Activated CD8-positive, alpha-beta T cell treated with anti-CD3 and anti-CD28 coated beads for 36 hours (primary cell): ENCODE data around the gene PTGDS. TPM values are rescaled to one million over a fixed set of nuclear protein-coding genes. Genes with fewer than 3 reads are reported as not detected.

Source experiments
- ATAC-seq: fragments of 200-7000 bp; cut with Tn5 transposase; one replicate; pipeline ENCODE4 v1.10.0; 2021; ENCODE audit warnings: mild to moderate bottlenecking, moderate library complexity
- CTCF ChIA-PET: fragments of 350-600 bp; sonication (Branson Sonifier 250); formaldehyde crosslinking; loops from one replicate; lab custom pipeline; 2021; ENCODE audit warnings: antibody characterized with exemption; lab: Charles Lee
- POLR2A ChIA-PET: fragments of 350-600 bp; sonication (Branson Sonifier 250); formaldehyde crosslinking; loops from one replicate; lab custom pipeline; 2021; ENCODE audit warnings: antibody characterized with exemption; lab: Charles Lee
- DNase-seq: peaks from one replicate; pipeline ENCODE4 v3.0.0-alpha.2; 2020
- H3K27ac Mint-ChIP-seq: one replicate; pipeline ENCODE4 v1.8.0; 2021; ENCODE audit warnings: mild to moderate bottlenecking, mixed read lengths
- H3K27me3 Mint-ChIP-seq: one replicate; pipeline ENCODE4 v1.8.0; 2021; ENCODE audit warnings: mixed read lengths
- H3K36me3 Mint-ChIP-seq: one replicate; pipeline ENCODE4 v1.8.0; 2021; ENCODE audit warnings: low read depth, mixed read lengths
- H3K4me1 Mint-ChIP-seq: one replicate; pipeline ENCODE4 v1.8.0; 2021; ENCODE audit warnings: low read depth, mixed read lengths
- H3K4me3 Mint-ChIP-seq: one replicate; pipeline ENCODE4 v1.8.0; 2021; ENCODE audit warnings: mild to moderate bottlenecking, moderate library complexity, mixed read lengths
- H3K9me3 Mint-ChIP-seq: one replicate; pipeline ENCODE4 v1.8.0; 2021; ENCODE audit warnings: mixed read lengths
- intact Hi-C: fragments of 100-400 bp; cut with micrococcal nuclease; formaldehyde crosslinking; loops from one replicate; pipeline ENCODE4 v1.10.0; 2022
- total RNA-seq, 2 experiments: library from RNA; stranded (reverse); gene quantifications; one replicate each; pipeline ENCODE4 v1.2.3, GENCODE V29; 2021
- TF ChIP-seq, protein P1 (sequence below): fragments of 200-600 bp; IDR thresholded peaks from one replicate; pipeline ENCODE4 v1.8.0; 2022; ENCODE audit warnings: antibody characterized with exemption, mild to moderate bottlenecking

Gene PTGDS
- total RNA-seq, 2 experiments from 2014 or later, result not detected

DNA sequence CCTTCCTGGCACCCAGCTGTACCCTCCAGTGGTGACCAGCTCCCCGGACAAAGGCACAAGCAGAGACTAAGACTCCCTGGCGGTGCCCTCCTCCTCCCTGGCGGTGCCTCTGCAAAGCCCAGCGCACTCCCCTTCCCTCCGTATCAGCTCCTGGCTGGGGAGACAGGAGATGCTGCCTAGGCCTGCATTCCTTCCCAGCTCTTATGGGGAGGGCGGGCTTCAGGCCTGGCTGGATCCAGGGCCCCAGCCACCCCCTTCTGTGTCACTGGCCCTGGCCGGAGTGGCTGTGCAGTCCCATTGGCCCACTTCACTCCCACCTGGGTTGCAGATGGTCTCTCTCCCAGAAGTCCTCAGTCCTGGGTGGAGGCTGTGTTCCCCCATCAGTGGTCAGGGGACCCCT is 18.8 kb upstream of the PTGDS start:
- H3K4me1 Mint-ChIP-seq, result peaks cover 16% of the 10 kb centered on the region
- POLR2A ChIA-PET, result no interaction called here
- DNase-seq (no peak), ATAC-seq (no peak)
- H3K27ac Mint-ChIP-seq, result no peak overlapping the region
- TF ChIP-seq, protein P1, sequence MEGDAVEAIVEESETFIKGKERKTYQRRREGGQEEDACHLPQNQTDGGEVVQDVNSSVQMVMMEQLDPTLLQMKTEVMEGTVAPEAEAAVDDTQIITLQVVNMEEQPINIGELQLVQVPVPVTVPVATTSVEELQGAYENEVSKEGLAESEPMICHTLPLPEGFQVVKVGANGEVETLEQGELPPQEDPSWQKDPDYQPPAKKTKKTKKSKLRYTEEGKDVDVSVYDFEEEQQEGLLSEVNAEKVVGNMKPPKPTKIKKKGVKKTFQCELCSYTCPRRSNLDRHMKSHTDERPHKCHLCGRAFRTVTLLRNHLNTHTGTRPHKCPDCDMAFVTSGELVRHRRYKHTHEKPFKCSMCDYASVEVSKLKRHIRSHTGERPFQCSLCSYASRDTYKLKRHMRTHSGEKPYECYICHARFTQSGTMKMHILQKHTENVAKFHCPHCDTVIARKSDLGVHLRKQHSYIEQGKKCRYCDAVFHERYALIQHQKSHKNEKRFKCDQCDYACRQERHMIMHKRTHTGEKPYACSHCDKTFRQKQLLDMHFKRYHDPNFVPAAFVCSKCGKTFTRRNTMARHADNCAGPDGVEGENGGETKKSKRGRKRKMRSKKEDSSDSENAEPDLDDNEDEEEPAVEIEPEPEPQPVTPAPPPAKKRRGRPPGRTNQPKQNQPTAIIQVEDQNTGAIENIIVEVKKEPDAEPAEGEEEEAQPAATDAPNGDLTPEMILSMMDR, result no peak
- no peak overlapping the region for H3K4me3 Mint-ChIP-seq
- CTCF ChIA-PET, result no interaction called here
- H3K27me3 Mint-ChIP-seq, result no peaks in the 10 kb centered on the region
- H3K9me3 Mint-ChIP-seq, result peaks cover 4% of the 10 kb centered on the region
- intact Hi-C loops, result no loop called here
- H3K36me3 Mint-ChIP-seq, result no peaks in the 10 kb centered on the region

DNA sequence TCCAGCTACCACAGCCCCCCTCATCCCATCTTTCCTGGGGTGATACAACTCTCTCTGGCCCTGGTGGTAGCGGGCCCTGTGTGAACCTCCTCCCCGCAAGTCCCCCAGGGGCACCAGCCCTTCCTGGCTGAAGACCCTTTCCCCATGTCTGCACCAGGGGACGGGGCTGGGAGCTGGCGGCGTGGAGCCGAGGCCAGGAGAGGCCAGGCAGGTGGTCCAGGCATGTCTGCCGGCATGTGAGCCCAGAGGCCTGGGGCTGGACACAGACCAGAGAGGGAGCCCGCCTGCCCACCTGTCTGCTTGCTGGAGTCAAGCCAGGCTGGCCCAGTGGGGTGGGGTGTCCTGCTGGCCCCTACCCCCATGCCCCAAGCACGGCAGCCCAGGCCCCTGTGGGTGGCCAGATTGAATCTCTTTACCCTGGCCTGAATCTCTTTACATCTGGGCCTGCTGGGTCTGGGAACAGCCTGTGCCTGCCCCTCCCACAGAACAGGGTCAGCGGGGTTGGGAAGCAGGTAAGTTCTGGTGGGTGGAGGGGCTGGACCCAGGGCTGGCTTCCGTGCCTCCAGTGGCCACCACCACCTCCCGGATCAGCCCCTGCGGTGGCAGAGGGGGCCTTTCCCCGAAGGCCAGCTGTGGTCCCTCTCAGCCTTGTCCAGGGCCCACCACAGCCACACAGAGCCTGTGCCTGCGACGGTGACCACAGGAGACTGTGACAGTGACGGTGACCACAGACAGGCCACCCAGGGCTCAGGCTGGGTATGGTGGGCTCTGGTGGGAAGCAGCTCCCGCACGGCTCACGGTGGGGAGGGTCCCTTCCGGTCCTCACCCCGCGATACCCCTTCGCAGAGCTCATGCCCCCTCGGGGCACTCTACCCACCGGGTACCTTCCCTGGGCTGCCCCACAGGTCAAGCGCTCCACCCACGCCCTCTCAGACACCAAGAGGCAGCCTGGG is 18.1 kb upstream of the PTGDS start:
- intact Hi-C loops, result no loop called here
- Mint-ChIP-seq H3K27me3 (no peaks in the 10 kb centered on the region), H3K36me3 (no peaks in the 10 kb centered on the region), H3K4me1 (peaks cover 16% of the 10 kb centered on the region), H3K4me3 (no peak overlapping the region), H3K9me3 (peaks cover 4% of the 10 kb centered on the region), H3K27ac (no peak overlapping the region)
- no peak for DNase-seq
- ChIA-PET CTCF (interaction anchor here (1.3 kb wide), 1 partner anchor 11 kb away, joined by 4 read pairs; no protein-coding TSS in a partner anchor), POLR2A (interaction anchor here (1.4 kb wide), 2 partner anchors 10 to 231 kb away, joined by 3 to 4 read pairs; no protein-coding TSS in a partner anchor)
- TF ChIP-seq, protein P1, result no peak
- ATAC-seq, result no peak

DNA sequence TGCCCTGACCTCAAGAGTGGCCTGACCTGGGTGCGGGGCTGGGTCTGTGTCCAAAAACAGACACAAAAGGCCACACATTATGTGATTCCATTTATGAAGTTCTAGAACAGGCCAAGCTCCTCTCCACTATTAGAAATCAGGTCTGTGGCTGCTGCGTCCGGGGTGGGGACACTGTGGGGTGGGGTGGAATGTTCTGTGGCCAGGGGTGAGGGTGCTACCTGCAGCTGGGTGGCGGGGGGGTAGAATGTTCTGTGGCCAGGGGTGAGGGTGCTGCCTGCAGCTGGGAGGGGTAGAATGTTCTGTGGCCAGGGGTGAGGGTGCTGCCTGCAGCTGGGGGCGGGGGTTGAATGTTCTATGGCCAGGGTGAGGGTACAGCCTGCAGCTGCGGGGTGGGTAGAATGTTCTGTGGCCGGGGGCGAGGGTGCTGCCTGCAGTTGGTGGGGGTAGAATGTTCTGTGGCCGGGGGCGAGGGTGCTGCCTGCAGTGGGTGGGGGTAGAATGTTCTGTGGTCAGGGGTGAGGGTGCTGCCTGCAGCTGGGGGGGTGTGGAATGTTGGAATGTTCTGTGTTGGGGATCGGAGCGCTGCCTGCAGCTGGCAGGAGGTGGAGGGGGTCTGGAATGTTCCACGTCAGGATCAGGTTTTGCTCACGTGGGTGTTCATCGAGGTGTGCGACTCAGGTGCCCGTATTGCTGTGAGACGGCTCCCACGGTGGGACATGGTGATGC is 16.9 kb upstream of the PTGDS start:
- Mint-ChIP-seq H3K4me1 (peaks cover 23% of the 10 kb centered on the region), H3K36me3 (no peaks in the 10 kb centered on the region), H3K4me3 (no peak overlapping the region), H3K9me3 (peaks cover 4% of the 10 kb centered on the region), H3K27me3 (no peaks in the 10 kb centered on the region), H3K27ac (no peak overlapping the region)
- no peak for ATAC-seq
- intact Hi-C loops, result no loop called here
- ChIA-PET POLR2A (interaction anchor here (1.4 to 2.4 kb wide), 3 partner anchors 9 to 232 kb away, joined by 3 to 8 read pairs (median 4); no protein-coding TSS in a partner anchor), CTCF (interaction anchor here (1.3 kb wide), 1 partner anchor 13 kb away, joined by 4 read pairs; no protein-coding TSS in a partner anchor)
- no peak for DNase-seq
- TF ChIP-seq, protein P1, result no peak

DNA sequence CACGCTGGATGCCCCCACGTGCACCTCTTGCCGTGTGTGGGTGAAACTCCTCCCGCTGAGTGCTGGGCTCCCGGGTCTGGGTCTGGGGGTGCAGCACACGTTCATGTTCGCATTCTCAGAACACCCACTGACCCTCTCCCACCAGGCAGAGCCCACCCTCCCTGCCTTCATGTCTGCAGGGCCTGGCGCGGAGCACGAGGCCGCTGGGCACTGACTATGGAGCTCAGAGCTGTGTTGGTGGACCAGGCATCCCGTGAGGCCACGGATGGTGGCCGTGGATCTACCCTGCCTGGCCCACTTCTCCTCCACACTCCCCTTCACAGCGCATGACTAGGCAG is 16.4 kb upstream of the PTGDS start:
- ChIA-PET POLR2A (interaction anchor here (2.4 kb wide), 1 partner anchor 14 kb away, joined by 8 read pairs; no protein-coding TSS in a partner anchor), CTCF (no interaction called here)
- Mint-ChIP-seq H3K27me3 (no peaks in the 10 kb centered on the region), H3K4me1 (peaks cover 27% of the 10 kb centered on the region), H3K9me3 (peaks cover 4% of the 10 kb centered on the region), H3K4me3 (no peak overlapping the region), H3K36me3 (no peaks in the 10 kb centered on the region), H3K27ac (no peak overlapping the region)
- ATAC-seq, result no peak
- intact Hi-C loops, result no loop called here
- no peak for DNase-seq
- TF ChIP-seq, protein P1, result no peak
